Measurements from ENCODE around the gene MBOAT1.
A peak's percentile ranks its signal among the peaks of the same experiment; 100 is the strongest.

DNA sequence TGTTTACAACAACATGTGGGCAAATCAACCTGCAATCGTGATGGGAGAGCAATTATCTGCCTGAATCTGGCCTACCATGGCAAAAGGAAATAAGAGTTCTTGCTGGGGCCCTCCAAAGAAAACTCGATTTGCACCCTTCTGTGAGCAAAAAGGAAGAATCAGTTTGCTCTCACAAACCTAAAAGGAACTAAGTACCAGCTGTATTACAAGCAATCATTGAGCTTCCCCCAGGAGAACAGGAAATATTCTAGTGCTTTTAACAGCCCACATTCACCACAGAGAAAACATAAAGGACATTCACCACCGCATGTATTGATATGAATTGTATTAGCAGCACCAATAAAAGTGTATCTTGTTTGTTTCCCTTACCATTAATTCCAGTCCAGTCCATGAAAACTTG lies 75.0 kb downstream of the MBOAT1 start:
- TF ChIP-seq, protein P1, sequence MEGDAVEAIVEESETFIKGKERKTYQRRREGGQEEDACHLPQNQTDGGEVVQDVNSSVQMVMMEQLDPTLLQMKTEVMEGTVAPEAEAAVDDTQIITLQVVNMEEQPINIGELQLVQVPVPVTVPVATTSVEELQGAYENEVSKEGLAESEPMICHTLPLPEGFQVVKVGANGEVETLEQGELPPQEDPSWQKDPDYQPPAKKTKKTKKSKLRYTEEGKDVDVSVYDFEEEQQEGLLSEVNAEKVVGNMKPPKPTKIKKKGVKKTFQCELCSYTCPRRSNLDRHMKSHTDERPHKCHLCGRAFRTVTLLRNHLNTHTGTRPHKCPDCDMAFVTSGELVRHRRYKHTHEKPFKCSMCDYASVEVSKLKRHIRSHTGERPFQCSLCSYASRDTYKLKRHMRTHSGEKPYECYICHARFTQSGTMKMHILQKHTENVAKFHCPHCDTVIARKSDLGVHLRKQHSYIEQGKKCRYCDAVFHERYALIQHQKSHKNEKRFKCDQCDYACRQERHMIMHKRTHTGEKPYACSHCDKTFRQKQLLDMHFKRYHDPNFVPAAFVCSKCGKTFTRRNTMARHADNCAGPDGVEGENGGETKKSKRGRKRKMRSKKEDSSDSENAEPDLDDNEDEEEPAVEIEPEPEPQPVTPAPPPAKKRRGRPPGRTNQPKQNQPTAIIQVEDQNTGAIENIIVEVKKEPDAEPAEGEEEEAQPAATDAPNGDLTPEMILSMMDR (conservative IDR thresholded peaks at IDR 0.05; ENCODE audit: low read length) = no peak
- TF ChIP-seq EZH2phosphoT487 (IDR thresholded peaks at IDR 0.05; ENCODE audit: borderline replicate concordance) = peak; percentile 47; the same call in 1 of the 2 replicates

Data from Loucy (cell line).